HG03575 (cell line): ENCODE results near the gene ZFAND3.

Experiments
- ATAC-seq: cut with Tn5 transposase; IDR thresholded peaks from one replicate; pipeline ENCODE4 v1.9.1; 2021; ENCODE audit not compliant: unreplicated experiment, insufficient number of reproducible peaks, low FRiP score; ENCODE audit errors: extremely low read depth

The ZFAND3 gene

DNA sequence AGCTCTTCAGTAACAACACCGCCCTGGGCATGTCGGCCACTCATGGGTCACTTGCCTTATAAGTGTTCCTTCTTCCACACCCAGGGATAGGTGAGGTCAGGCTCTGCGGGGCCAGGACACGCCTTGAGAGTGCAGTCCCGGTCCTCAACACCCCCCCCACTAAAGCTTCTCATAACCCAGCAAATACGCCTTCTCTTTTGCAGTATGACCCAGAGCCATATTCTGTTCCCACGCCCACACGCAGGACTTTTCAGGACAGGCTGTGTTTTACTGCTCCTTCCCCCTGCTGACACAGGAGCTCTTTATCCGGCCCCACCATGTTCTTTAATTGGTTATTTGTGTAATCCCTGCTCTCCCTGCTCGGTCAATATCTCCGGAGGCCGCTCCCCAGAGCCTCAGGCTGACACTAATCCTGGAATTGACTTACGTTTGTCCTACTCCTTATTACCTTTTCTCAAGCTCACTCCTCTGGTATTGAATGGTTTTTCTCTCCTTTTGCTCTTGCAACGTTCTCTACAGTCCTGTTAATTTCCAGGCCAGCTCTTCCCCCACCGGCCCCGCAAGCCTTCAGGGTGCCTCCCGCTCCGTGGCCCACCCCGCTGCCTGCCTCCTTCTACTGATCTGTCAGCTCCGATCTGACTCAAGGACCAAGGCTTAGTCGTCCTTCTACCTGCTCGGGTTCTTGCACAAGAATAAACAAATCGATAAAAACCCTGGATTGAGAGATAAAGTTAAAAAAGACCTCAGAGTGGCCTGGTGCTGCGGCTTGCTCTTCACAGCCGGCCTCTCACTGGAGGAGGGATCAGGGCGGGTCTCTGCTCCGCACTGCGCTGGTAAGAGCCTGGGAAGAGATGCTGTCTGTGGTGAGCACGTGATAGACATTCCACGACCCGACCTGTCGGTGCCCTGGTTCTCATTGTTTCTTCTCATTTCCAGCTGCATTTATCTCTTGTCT is 357.5 kb downstream of the ZFAND3 start:
- ATAC-seq: no peak

DNA sequence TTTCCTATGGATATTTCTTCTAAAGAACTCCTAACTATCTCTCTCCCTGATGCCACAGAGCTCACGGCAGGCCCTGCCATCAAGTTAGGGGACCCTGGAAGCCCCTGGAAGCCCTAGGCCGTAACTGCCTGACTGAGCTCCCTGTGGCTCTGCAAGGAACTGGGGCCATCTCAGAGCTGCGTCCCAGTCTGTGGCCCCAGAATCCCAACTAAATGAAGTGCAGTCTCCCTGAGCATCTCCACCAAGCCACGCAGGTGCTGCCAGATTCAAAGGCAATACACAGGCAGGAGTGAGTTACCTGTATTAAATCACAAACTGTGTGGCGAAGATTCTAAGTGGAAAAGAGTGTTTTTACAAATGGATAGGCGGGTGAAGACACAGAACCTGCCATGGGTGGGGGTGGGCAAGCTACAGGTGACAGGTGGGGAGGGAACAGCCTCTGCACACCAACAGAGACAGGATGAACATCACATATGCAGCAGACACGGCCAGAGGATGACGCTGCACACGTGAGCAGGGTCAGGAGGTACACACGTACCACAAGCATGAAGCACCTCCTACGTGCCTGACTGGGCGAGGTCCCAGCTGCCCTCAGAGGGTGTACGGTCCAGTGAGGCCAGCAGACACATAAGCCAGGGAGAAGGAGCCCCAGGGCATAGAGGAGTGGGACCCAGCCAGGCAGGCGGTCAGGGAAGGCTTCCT is 358.5 kb downstream of the ZFAND3 start:
- ATAC-seq: no peak

DNA sequence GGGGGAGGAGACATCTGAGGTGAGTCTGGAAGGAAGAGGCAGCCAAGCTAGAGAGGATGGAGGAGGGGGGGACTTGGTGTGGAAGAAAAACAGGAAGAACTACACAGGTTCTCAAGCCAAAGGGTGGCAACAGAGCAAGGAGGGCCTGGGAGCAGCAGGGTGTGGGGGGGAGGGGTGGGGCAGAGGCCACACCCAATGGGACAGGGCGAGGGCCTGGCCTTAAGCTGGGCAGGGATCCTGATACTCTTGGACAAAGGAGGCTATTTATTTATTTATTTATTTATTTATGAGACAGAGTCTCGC is 359.0 kb downstream of the ZFAND3 start:
- no peak for ATAC-seq

DNA sequence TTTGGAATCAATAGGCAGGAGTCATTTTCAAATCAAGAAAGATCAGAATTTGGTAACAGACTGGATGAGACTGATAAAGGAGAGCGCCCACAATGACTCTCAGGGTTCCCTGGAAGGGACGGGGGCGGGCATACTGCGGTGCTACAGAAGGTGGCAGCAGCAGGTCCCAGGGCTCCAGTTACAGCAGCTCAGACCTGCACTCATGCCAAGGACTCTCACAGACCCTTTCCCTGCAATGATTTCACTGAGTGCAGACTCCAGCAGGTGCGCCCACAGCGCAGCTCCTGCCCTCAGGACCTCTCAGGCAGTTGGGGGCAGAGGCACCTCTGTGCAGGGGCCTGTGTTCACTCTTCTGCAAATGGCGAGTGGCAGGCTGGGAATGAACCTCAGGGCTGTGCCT is 359.8 kb downstream of the ZFAND3 start:
- ATAC-seq: no peak

DNA sequence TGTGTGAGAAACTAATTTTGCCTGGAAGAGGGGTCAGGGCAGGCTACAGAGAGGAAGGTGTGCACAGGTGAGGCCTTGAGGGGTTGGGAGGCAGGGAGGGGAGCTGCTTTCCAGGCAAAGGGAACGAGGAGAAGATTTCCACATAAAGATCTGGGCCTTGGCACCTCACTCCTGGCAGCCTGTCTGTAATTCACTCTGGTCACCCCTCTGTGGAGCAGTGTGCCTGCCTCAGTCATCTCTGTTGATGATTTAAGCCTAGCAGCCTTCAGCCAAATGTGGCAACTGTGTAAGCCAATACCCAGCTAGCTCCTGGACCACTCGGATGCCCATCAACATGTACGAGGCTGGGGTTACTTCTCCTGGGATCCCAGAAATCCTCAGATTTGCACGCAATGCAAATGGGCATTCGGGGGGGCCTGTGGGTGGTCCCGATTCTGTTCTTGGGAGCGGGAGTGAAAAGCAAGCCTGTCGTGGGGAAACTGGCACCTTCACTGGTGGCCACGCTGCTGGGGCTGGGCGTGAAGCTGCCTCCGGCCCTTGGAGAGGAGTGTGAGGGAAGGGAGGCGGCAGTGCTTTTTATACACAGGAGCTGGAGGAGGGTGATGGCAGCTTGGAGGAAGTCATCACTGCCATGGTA is 360.4 kb downstream of the ZFAND3 start:
- no peak for ATAC-seq

DNA sequence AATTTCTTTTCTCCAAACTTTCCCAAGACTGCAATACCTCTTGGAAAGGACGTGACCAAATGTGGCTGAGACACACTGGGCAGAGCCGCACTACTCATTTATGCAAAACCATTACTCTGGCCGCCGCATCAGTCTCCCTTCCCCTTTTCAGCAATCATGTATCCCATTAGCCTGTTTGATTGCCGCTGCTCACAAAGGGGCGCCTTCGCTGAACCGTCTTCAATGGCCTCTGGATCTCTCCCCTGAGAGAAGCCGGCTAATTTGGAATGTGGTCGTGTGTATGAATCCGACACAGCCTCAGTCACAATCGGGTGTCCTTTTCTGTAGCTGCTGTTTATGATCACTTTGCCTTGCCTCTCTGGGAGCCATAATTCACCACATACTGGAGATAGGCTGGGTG is 361.1 kb downstream of the ZFAND3 start:
- ATAC-seq: no peak

DNA sequence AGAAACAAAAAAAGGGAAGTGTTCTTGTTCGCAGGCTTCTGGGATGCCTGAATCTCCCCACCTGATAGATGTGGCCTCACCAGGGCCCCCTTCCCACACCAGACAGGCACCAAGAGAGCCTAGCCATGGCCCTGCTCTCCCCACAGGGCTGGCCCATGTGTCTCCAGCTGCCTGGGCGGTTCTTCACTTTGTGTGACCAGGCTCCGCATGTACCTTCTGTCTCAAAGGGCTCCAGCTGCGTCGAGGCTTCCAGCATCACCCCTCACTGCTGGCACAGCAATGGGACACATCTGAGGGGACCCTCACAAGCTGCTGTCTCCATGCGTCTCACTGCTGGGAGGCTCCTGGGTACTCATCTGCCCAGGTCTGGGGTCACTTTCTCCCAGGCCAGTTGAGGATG is 362.9 kb downstream of the ZFAND3 start:
- ATAC-seq: no peak

DNA sequence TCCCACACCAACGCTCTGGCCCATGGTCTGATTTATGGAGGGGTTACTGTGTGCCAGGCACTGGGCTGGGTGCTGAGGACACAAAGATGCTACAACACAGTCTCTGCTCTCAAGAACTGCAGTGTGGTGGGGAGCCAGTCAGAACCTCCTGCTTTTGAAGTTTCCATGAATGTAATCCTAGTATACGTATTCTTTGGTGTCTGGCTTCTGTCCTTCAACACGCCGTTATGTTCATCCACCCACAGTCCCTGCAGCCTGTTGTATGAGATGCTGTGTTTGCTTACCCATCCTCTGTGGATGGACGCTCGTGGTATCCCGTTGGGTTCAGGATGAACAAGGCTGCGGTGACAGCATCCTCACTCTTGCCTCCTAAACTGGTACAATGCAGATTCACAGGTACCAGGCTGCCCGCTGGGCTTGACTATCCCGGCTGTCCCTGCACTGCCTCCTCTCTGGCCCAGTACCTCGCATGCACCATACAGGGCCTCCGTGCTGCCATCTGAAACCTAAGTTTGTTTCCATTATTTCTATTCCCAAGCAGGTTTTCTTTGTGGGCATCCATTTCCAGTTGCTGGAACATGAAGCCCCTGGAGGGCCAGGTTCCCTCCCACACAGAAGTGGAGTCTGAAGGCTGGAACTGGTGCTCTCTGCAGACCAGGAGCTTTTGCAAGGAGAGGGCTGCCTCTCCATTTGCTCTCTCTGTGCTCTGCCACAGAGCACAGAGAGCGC is 364.5 kb downstream of the ZFAND3 start:
- no peak for ATAC-seq

DNA sequence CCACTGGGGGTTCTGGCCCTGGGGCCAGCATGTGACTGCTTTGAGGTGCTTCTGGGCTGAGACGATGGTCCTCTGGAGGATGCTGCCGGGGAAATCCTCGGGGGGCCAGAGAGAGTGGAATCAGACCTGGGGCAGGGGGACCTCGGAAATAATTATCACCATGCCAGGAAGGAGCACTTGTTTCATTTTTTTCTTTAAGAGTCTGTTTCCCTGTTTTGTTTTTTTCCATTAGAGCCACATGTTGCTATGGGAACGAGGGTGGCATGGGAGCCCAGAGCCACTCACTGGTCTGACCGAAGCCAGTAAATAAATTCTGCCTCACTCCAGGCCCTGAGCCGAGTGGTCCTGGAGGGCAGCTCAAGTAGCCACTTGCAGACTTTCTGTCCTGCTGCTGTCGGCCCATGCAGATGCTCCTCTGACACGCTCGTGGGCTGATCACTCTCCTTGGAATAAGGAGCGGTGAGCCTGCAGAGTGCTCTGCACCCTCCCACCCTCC is 365.1 kb downstream of the ZFAND3 start:
- ATAC-seq: no peak

DNA sequence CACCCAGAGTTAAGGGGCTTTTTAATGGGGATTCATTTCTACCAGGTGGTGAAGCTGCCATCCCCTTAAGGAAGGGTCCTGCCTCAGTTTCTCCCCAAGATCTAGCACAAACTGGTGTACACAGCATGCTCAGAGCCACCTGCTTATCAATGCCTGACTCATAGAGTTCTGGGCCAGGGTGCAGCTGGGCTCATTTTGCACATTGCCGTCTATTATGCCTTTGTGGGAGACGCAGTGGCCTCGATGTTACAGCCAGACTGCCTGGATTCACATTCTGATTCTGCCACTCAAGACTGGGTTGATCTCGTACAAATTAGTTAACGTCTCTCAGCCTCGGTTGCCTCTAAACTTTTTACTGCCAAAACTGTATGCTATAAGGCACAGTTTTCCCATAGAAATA is 365.7 kb downstream of the ZFAND3 start:
- no peak for ATAC-seq

DNA sequence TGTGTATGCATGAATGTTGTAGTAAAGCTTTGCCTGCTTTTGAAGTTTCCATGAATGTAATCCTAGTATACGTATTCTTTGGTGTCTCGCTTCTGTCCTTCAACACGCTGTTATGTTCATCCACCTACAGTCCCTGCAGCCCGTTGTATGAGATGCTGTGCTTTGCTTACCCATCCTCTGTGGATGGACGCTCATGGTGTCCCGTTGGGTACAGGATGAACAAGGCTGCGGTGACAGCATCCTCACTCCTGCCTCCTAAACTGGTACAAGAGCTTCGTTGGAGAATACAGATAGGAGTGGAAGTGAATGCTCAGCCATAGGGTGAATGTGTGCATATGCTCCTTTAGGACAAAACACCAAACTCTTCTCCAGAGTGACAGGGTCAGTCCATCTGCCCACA is 366.2 kb downstream of the ZFAND3 start:
- ATAC-seq: no peak

DNA sequence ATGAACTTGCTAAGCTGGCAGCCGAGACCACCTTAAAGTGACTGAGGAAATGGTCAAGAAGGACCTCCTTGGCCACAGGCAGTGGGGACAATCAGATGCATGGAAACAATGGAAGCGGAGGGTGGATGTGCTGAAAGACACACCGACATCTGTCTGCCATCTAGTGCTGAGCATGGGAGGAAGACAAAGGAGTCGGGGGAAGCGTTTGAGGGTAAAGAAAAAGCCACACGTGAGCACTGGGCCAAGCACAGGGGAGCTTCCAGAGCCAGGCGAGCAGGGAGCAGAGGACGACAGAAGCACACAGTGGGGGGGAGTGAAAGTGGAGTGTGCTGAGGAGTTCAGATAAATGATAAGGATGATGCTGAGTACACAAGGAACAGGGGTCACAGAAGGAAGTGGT is 367.8 kb downstream of the ZFAND3 start:
- no peak for ATAC-seq

DNA sequence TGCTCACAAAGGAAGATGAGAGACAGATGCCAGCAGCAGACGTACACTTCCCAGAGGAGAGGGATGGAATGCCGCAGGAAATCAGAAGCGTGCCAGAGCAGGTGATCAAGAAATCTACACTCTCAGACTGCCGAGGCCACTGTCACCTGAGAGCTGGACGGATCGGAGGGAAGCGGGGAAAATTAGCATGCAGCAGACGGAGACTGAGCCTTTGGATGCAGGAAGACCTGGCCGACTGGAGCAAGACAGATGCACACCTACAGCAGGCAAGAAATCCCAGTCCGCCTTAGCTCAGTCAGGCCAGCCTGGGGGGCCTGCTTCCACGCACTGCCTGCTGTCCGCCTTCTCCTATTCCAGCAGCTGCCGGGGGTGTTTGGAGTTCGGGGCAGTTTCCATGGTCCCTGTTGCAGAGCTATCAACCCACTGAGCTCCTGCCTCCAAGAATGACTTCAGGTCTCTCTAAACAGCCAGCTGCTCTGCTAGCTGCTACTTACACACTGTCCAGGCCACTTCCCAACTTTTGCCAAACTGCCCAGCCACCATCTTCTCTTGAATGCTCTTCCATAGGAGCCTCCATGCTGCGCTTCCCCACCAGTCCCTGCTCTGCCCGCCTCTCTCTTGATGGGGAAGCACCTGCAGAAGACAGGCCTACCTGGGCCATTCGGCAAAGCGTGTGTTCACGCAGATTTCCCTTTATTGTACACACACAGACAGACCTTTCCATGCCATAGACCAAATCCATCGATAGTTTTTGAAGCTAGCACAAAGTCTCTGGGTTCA is 368.5 kb downstream of the ZFAND3 start:
- ATAC-seq: no peak

DNA sequence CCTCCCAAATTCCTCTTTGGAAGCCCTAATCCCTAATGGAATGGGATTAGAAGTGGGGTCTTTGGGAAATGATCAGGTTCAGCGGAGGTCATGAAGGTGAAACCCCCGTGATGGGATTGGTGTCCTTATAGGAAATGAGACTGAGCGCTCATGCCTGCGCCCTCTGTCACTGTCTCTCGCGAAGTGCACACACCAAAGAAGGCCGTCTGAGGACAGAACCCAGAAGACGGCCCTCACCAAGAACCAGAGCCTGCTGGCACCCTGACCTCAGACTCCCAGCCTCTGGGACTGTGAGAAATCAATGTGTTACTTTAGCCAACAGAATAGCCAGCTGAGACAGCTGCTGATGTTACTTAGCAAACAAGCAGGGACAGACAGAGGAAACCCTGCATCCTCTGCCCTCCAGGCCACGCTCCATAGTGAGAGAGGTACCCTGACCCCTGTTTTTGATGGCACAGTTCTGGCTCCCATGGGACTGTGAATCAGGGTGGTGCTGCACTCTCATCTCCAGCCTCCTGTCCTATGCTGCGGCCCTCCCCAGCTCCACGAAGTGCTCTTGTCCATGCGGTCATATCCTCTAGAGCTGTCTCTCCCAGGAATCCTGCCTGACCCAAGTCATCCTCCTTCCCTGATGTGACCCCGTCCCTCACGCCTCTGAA is 369.3 kb downstream of the ZFAND3 start:
- no peak for ATAC-seq

DNA sequence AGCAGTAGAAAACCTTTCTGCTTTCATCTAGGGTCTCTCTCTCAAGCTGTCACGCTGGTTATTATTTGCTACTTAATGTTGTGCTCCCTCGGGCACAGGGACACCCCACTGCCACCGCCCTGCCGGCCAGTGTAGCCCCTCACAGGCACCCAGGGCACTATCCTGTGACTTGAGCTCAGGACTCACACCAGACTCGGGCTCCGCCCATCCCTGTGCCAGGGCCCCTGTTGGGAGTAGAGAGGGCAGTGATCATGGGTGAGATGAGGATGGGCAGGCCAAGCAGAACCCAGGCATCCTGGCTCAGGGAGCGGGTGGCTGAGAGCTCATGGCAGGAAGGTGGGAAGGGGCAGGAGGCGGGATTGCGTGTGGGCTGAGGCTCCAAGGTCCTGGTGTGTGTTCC is 371.9 kb downstream of the ZFAND3 start:
- ATAC-seq: no peak

DNA sequence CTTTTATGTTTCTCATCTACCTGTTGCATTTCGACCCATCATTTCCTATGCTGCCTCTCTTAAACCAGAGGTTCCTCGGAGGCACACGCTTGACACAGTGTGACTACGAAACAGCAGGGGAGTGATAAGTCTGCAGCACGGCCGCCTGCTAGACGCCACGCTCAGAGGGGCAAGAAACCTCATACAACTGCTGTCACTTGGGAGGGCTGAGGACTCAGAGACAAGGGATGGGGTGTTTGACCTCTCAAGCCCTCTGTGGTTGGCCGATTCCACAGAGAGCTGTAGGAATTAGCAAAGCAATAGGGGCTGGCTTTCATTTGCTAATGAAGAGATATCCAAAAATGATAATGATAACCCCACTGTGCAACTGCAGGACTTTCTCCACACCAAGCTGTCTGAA is 372.5 kb downstream of the ZFAND3 start:
- ATAC-seq: no peak

DNA sequence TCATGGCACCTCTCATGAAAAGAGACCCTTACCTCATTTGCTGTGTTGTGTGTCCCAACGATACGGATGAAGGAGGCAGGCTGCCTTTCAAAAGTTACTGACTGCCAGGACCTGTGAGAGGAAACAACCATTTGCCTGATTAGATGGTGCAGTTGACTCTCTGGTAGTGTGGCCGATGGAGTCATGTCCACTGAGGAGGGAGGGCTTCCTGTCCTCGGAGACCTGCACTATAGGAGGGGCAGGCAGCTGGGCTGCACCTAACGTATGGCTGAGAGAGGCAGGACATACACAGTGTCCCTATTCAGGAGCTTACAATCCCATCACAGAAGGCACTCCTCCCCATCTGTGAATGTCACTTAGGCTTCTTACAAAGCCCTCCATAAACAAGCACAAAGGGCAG is 373.0 kb downstream of the ZFAND3 start:
- no peak for ATAC-seq

DNA sequence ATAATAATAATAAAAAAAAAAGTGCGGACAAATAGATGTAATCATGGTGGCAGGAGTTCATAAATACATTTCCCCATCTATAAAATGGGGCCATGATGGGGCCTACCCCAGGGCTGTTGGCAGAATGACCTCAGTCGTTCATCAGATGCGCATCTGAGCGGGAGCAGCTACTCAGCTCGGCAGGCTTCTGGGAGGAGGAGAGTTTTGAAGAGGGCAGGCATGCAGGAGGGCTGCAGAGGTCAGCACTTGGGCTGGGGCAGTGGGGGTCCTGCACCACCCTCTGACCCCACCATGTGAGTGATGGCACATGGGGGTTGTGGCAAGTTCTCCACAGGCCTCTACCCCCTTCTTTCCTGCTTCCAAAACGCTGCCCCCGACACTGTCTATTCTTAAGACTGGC is 373.5 kb downstream of the ZFAND3 start:
- ATAC-seq: no peak
